Raji (cell line): ENCODE data around the gene AP4S1.

Experiments used
- POLR2A ChIP-seq: IDR thresholded peaks from 2 replicates; pipeline ENCODE4 v1.6.1; 2011; ENCODE audit warnings: low read depth, low read length, control low read depth; ENCODE audit not compliant: insufficient read depth

AP4S1 gene

DNA sequence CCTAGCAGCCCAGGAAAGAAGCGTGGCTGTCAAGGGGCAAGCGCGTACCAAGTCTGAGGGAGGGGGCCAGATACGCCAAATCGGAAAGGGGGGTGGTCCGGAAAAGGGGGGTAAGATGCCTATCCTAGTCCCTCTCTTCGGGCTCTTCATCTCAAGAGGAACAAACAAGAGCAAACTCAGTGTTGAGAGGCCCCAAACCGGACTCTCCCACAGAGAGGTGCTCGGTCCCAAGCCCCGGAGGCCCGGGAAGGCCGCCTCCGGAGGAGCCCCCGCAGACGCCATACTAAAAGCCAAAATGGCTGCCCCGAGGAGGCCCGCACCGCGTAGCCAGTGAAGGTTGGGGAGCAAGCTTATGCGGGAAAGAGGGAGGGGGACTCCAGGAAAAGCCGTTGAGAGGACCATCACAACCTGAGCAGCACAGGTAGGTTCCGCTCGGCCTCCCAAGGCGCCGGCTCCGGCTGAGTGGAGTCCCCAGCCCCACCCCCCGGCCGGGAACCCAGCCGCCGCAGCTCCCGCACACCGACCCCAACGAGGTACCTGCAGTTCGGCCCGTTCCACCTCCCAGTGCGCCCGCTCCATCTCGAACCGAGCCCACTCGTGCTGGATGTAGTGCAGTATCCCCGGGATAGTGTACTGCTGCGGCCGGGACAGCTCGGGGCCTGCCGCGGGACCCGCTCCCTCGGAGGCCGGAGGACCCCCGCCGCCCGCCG, at the start of gene AP4S1:
Gene AP4S1 (plus strand): TSS at position 283 of the 710 bp plus-strand sequence. CDS start 40,548 bp downstream, outside the sequence.
- TF ChIP-seq POLR2A: peak; percentile 42

- TF ChIP-seq POLR2A: no peak
Measured at GRCh38 chr14:30977752-30978151, 47.7 kb upstream of the AP4S1 start.

DNA sequence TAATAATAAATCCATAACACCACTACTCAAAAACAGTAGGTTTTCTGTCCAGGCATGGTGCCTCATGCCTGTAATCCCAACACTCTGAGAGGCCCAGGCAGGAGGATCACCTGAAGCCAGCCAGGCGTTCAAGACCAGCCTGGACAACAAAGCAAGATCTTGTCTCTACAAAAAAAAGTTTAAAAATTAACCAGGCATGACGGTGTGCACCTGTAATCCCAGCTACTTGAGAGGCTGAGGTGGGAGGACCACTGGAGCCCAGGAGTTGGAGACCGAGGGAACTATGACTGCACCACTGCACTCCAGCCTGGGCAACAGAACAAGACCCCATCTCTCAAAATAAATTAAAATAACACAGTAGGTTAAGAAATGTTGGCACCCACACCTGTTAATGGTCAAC, 44.5 kb upstream of the AP4S1 start:
- no peak for TF ChIP-seq POLR2A

- no peak for TF ChIP-seq POLR2A
Measured at GRCh38 chr14:30982533-30982932, 42.9 kb upstream of the AP4S1 start.

- no peak for TF ChIP-seq POLR2A
Measured at GRCh38 chr14:30983858-30984257, 41.6 kb upstream of the AP4S1 start.

DNA sequence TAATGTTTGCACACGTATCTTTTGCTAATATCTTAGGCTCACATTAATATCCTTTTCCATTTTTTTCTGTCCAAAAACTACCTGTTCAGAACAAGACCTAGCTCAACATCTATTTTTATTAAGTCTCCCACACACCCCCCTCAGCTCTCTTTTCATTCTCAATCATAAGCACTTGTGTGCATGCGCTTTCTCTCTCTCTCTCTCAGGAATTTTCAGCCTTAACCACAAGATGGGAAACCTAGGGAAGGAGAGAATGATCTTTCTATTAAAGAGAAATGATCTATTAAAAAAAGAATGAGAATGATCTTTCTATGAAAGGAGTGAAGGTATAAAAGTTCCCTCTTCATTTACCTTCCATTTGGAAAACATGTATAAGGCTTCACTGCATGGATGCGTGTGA, 39.7 kb upstream of the AP4S1 start:
- no peak for TF ChIP-seq POLR2A

- no peak for TF ChIP-seq POLR2A
Measured at GRCh38 chr14:30988509-30988908, 36.9 kb upstream of the AP4S1 start.

GRCh38 chr14:30990770-30991169, 34.7 kb upstream of the AP4S1 start:
- no peak for TF ChIP-seq POLR2A

DNA sequence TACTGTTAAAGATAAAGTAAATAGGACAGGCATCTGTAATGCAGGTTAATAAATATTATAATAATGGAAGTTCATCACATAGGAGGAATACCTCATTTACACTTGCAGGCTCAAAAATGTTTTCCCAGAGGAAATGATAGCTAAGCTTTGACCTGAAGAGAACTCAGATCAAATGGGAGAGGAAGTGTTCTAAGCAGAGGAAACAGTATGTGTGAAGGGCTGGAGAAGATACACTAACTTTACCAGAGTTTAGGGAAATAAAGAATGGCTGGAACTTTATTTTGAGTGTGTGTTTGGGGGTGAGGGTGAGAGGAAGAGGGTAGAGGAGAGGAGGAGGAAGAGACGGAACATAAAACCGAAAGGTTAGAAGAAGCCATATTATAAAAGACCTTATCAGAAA, 34.0 kb upstream of the AP4S1 start:
- TF ChIP-seq POLR2A: no peak

- TF ChIP-seq POLR2A: no peak
Measured at GRCh38 chr14:30993071-30993470, 32.4 kb upstream of the AP4S1 start.

DNA sequence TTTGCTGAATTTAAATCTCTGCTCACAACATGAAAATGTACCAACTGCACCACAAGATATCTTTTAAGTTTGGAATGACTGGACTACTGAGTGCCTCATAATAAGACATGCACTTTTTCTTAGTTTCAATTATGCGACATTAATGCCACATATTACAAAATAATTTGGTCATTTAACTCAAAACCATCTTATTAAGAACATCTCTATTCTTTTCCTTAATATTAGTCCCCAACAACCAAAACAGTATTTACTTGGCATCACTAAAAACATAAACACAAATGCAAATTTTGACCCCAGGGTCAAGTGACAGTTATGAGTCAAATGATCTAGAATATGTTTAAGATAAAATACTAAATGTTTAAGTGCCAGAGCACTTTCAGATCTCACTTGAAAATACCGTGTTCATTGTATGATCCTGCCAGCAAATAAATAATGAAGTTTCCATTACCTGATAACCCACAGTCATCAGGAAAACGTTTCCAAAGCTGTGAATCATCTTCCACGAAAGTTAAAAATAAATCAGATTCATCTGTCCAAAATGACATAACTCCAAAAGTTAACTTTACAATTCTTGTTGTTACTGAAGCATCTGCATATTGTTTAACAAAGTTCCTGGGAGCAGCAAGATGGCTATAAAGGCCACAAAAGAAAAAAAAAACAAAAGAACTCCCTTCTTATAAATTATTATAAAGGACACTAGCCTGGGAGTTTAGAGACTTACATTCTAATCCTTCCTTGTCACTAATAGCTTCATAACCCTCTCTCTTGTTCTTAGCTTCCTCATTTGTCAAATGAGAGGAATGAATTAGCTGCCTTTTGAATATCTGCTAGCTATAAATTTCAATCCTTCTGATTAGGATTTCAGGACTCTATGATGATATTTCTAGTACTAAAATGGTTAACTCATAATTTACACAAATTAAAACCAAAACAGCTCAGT, 30.5 kb upstream of the AP4S1 start:
- TF ChIP-seq POLR2A: no peak

DNA sequence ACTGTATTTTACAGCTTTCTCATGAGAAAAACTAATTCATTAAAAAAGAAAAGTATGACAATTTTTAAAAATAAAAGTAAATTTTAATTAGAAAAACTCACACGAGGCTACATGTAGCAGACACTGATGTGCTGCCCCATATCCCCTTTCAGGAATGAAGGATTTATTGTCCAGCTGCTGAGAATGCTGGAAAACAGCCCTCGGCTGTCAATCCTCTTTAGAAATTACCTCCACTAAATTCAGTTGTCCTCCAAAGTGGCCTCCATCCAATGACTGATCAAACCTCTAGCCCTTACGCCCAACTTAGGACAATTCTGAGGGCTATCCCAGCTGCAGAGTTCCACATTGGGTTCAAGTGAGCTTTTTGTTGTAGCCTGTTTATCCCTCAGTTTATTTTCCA, 29.8 kb upstream of the AP4S1 start:
- TF ChIP-seq POLR2A: no peak

DNA sequence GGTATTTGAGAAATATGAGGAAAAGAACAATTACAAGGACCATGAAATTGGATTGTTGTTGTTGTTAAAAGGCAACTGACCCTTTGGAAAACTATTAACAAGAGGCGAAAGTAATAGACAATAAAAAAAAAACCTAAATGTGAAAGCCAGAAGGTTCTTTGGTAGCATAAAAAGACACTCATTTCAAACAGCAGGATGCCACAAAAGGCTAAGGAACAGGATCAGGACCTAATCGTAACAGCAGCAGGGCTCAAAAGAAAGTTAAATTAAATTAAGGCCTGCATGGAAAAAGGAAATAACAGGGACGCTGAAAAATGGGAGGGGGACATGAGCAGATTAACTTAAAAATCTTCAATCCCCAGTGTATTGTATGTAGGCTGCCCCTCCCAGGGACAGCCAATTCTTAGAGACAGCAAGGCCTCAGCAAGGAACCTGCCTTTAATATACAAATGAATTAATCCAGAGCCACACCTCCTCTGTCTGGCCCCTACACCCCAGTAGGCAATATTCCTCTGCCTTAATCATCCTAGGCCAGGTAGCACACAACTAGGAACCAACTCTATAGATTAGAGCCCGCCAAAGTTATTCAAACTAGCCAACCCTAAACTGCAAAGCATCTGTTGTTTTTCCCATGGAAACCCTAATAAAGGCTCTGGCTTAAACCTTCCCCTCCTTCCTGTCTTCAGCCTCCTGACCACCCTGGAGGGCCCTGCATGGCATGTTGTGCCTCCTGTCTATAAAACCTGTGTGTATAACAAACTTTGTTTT, 28.4 kb upstream of the AP4S1 start:
- no peak for TF ChIP-seq POLR2A

GRCh38 chr14:30998100-30998706, 27.2 kb upstream of the AP4S1 start:
- TF ChIP-seq POLR2A: no peak
